Stimulated activated CD8-positive, alpha-beta memory T cell treated with anti-CD3 and anti-CD28 coated beads, Interleukin-7, amount 100 ng/mL, for 24 hours (primary cell): ENCODE measurements around the gene MARCHF7.

Source experiments
- DNase-seq: peaks from one replicate; pipeline ENCODE4 v3.0.0-alpha.2; 2020; ENCODE audit warnings: low read depth

The MARCHF7 gene

DNA sequence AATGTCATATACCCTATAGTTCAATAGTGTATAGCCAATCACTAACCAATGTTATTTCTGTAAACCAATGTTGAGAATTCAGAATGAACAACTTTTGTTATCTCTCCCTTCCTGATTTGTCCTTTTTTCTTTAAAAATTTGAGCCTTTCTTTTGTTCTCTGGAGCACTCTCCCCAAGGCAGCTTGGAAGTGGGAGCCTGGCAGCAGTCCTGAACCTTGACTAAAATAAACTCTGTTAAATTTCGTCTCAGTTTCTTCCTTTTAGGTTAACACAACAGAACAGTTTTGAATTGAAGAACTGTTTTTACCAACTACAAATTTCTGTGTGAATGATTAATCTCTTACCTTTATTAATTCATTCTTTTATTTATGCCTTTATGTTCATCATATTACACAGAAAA, 49.8 kb downstream of the MARCHF7 start:
- DNase-seq, result no peak
